ENCODE results near the gene LMO7. TPM values are rescaled to one million over a fixed set of nuclear protein-coding genes. Genes with fewer than 3 reads are reported as not detected.
A peak's percentile ranks its signal among the peaks of the same experiment; 100 is the strongest.
"Not testable (repeated sequence)": the region's sequence is repeated elsewhere in the genome, so short reads cannot be mapped to it uniquely, and the experiment has no call there.

Gene LMO7
- total RNA-seq, 1 donor from 2014 or later = 125 TPM

DNA sequence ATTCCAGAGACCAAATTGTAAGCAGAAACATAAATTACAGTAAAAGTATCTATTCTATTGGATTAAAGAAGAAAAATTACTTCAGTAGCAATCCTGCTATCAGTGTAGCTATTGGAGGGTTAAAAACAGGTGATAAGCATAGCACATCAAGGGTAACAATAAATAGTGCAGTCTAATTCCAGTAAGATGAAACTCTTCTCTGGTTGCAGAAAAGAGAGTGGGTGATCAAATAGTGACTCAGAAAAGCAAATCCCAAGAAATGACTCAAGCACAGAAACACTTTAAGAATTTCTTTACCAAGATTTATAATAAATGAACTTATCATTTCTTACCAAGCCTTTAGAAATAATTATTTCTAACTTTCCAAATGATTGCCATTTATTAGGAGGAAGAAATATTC lies 135.7 kb downstream of the LMO7 start:
- peak; percentile 66 for DNase-seq (ENCODE audit: low spot score)

DNA sequence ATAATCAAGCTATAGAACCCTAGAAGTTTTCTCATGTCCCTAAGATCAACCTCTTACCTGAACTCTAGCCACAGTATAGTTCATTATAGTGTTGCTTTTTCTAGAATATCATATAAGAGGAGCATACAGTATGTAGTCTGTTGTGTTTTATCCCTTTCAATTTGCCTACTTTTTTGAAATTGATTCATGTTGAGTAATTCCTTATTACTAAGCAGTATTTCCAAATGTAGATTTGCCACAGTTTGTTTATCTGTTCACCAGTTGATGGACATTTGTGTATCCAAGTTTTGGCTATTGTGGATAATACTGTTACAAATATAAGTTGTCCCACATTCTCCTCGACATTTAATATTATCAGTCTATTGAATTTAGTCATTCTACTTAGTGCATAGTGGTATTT lies 138.0 kb downstream of the LMO7 start:
- DNase-seq (ENCODE audit: low spot score) = no peak

DNA sequence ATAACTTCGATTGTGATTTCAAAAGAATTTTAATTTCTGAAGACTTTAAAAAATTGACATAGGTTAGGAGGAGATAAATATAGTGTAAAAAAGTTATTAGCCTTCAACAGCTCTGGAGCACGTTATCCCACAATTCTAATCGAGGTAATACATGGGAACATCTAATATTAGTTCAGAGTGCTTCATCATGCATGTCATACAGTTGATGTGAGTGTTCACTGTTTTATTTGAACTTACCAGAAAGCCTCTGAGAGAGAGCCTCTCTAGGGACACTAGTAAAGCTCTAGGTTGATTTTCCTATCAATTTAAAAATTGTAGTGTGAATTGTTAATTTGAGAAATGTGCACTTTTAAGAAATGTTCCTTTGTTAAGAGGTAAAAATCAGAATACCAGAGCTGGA lies 140.4 kb downstream of the LMO7 start:
- DNase-seq (ENCODE audit: low spot score) = no peak

DNA sequence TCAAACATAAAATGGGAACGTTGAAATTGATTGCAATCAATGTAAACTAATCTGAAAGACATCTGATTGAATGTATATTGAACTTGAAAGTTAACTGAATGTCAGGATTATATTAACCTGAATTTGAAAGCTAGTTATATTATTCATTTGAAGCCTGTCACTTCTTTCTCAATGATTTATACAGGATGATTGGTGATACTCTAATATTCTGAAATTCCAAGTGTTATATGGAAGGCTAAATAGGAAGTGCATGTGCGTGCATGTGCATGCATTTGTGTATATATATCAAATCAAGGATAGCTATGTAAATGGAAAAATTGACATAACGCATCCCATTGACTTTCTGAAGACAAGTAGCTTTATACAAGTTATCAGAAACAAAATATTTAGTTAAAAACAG lies 143.3 kb downstream of the LMO7 start:
- no peak for DNase-seq (ENCODE audit: low spot score)

DNA sequence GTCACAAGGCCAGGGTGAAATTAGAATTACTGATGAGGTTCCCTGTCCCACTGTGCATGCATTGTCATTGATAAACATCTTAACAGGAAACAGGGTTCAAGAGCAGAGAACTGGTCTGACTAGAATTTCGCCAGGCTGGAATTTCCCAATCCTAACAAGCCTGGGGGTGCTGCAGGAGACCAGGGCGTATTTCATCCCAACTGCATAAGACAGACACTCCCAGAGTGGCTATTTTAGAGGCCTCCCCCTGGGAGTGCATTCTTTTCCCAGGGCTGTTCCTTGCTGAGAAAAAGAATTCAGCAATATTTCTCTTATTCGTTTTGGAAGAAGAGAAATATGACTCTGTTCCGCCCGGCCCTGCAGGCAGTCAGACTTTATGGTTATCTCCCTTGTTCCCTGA lies 144.0 kb downstream of the LMO7 start:
- not testable (repeated sequence) for DNase-seq (ENCODE audit: low spot score)

DNA sequence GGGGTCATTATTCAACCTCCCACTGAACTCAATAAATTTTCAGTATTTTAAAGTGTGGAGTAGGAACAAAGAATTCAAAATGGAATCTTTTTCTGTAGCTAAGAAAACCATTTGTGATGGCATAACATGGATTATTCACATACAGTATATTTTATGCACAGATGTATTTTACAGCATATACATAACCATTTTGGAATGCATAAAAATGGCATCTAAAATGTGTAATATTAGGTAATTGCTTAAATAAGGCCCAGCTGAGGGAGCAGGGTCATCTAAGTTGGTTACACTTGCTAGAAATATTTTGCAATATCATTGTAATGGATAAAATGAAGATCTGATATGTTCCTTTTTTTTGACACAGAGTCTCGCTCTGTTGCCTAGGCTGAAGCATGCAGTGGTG lies 146.9 kb downstream of the LMO7 start:
- no peak for DNase-seq (ENCODE audit: low spot score)

DNA sequence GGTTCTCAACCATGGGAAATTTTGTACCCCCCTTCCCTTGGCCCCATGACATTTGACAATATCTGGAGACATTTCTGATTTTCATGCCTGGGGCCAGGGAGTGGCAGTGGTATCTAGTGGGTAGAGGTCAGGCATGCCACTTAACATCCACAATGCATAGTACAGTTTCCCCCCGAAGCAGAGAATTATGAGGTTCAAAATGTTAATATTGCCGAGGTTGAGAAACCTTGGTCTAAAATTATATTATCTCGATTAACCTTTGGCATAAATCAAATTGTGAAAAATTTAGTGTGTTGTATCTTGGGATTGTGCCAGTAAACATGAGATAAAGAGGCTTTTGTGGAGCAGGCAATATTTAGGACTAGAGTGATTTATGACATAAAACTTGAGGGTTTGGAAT lies 147.9 kb downstream of the LMO7 start:
- DNase-seq (ENCODE audit: low spot score) = no peak

DNA sequence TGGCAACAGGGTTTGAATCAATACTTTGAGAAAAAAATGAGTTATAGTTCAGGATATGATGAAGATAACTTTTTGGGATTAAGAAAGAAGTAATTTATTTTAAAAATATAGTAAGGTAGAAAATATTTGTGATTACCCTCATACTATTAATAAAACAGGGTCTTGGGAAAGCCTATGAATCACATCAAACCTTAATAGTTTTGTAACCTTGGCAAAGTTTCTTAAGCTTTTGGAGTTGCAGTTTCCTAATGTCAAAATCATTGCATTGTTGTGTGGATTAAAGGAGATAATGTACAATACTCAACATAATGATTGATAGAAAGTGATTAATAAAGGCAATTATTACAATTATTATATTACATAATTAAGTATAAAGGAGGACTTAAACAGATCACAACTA lies 149.0 kb downstream of the LMO7 start:
- DNase-seq (ENCODE audit: low spot score) = no peak

DNA sequence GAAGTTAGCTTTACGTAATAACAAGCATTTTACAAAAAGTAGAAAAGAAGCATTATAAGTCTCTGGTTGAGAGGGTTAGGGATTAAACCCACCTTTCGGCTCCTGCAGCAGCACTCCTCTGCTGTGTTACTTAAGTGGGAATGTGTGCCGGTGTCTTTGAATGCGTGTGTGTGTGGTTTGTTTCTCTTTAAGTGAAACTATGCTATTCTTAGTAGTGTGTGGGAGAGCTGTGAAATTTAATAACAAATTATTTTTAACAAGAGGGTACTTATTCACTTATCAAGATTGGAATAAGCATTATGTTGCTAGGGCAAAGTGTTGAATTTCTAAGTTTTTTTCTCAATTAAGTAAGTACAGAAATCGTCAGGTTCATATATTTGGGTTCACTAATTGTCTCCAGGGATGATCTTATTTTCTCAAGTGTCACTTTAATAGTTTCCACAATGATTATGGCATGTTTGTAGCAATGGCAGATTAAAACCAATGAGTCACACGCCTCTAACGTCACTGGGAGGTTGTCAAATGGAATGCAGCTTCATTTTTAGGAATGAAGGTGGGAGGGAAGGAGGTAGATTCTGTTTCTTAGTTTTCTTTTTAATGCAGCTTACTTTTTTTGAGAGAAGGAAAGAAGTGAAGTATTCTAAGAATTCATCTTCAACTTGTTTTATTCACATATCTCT lies 151.3 kb downstream of the LMO7 start:
- no peak for DNase-seq (ENCODE audit: low spot score)

DNA sequence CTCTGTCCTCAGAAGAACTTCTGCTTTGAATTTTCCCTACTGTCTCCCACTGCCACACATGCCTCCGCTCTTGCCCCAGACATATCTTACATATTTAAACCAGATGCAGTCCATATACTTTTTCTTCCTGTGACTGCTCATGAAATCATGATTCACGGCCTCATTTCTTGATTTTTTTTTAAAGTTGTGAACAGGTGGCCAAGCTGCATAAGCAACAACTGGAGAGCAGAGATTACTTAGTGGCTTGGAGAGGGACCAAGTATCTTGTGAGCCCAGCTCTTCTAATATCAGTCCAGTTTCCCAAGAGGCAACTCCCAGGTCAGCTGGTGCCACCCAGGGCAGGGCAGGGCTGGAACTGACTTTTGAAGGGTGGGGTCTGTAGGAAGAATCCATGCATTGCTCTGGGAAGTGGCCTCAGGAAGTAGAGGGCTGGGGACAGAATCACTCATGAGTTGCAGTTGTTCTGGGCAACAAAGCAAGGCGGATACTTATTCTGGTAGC lies 152.4 kb downstream of the LMO7 start:
- peak; percentile 45 for DNase-seq (ENCODE audit: low spot score)

DNA sequence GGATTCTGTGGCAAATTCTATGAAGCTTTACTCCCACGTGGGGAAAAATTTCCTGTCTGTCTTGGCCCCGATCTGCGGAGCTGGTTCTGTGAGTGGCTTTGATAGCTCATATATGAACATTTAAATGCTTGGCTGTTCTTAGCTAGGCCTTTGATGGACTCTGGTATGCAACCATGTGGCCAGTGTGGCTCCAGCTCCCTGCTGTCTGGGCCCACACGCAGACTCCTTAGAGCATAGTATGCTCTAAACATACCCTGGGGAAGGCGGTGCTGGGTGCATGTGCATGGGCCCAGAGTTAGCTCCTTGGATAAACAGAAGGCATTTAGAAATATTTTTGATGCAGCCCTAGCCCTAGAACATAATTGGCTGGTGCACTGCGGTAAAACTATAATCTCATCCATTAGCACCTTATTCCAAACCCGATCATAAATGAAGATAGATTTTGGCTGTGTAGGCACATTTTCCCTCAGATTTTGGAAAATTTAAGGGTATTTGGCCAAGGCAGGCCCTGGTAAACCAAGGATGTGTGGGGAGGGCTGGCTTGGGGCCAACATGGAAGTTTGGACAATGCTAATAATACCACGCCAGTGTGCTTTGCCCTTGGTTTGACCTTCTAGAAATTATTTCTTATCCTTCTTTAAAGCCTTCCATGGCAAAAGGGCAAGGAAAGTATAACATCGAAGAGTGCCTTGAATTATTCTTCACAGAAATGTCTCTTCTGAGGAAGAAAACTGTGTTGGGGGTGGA lies 153.5 kb downstream of the LMO7 start:
- no peak for DNase-seq (ENCODE audit: low spot score)

DNA sequence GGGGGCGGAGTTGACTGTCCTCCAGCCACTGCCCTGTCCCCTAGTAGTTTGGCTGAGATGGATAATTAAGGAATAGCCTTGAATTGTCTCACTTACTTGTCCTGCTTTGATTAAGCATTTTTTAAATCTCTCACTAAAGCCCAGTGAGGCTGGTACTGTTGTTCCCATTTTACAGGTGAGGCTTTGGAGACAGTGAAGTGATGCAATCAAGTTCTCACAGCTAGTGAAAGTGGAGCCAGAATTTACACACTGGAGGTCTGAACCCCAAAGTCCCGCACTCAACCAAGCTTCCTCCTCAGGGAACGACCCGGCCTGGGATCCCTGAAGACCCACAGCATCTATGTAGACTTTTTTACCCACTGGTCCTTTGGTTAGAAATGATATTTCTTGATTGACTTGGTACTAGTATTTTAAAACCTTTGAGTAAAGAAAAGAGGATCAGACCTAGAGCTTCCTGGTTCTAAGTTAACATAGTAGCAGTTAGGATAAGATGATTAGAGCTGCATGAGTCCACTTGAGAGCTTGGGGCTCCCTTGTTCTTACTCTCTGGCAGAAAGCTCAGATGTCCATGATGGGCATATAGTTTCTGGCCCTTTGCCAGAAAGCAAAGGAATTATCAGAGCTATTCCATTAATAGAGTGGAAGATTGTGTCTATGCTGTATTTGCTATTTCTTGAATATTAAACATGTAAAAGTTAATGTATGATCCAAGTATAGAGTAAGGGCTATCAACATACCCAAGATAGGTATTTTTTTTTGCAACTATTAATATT lies 154.3 kb downstream of the LMO7 start:
- no peak for DNase-seq (ENCODE audit: low spot score)

DNA sequence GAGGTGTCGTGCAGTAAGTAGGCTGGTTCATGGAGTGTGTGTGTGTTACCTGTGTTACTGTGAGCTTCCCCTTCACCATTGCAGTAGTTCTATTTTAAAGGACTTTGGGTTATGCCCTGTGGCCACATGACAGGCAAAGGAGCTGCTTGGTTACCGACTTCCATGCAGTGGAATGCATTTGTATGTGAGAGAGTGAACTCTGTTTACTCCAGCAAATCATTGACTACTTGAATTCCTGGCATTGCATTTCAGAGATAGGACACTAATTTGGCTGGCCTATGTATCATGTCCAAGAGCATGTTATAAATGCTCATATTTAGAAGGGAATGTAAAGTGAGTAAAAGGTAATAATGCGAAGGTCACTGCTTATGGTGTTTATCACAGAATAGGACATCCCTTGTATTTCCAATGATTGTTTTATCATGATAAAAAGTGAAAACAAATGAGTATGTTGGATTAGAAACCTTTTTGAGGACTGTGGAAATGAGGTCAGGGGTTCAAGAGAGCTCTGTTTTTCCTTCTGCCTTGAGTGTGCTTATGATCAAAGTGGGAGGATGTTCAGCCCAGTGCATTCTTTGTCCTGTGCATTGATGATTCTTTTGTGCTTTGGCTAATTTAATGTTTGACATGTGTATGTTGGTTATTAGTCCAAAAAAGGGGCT lies 156.5 kb downstream of the LMO7 start:
- no peak for DNase-seq (ENCODE audit: low spot score)

DNA sequence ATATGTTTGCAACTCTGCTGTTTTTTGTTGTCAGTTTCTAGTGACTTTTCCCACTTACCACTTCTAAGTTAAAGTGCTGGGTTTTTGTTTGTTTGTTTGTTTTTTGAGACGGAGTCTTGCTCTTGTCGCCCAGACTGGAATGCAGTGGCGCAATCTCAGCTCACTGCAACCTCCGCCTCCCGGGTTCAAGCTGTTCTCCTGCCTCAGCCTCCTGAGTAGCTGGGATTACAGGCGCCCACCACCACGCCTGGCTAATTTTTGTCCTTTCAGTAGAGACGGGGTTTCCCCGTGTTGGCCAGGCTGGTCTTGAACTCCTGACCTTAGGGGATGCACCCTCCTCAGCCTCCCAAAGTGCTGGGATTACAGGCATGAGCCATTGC lies 157.0 kb downstream of the LMO7 start:
- DNase-seq (ENCODE audit: low spot score) = not testable (repeated sequence)

DNA sequence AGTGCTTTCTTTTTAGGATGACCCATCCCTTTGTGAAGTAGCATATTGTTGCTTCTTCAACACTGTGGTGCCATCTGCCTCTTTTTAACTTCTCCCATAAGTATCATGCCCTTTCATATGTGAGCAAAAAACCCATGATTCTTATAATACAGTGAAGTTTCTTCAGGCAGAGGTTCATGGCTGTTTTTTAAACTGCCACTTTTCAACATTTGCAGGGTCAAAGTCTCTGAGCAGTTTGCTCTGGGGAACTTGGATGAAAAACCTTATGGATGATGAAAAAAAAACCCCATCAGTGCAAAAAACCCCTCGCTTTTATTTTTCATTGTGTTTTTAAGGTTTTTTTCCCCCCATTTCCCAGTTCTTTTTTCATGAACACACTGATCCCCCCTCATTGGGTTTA lies 158.5 kb downstream of the LMO7 start:
- no peak for DNase-seq (ENCODE audit: low spot score)

DNA sequence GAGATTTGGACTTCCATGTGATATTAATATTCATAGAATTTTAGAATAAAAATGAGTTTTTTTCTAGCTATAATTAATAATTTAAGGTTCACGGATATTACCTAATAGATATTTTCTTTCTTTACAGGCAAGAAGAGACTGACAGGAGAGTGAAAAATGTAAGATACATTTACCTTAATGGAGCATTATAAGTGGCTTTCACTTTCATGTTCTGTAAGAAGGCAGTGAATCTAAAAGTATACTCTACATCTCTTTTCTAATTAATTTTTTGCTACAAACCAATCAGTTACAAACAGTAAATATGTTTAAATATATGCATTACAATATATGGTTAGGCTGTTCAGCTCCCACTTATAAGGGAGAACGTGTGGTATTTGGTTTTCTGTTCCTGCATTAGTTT lies 159.1 kb downstream of the LMO7 start:
- DNase-seq (ENCODE audit: low spot score) = no peak

DNA sequence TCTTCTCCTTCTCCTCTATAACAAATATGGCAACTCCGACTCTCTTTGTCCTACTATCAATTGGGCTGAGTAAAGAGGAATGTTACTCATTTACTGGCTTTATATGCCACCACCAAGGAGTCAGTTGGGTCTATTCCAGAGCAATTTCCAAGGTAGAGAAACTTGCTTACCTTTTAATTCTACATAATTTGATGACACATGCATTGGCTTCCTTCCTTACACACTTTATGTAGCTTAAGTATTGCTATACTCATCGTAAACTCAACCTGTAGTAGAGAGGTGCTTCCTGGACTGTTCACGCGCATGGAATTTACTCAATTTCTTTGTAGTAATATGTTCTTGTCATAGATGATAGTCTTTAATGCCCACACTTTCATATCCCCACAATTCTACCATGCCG lies 160.7 kb downstream of the LMO7 start:
- no peak for DNase-seq (ENCODE audit: low spot score)

DNA sequence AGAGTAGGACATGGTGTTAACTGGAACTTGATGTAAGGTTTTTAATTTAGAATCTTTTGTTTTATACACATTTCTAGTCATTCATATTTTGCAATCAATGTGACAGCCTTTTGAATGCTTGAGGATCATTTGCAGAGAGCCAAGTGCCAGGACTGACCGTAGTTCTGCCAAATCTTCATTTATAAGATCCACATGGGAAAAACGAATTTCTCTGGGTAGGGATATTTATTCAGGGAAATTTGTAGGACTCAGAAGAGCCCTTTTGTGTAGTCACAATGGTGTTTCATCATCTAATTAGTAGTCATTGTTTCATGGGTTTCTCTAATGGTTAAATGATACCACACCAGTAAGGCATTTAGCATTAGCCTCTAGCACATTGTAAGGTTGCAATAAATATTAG lies 161.1 kb downstream of the LMO7 start:
- DNase-seq (ENCODE audit: low spot score) = no peak

DNA sequence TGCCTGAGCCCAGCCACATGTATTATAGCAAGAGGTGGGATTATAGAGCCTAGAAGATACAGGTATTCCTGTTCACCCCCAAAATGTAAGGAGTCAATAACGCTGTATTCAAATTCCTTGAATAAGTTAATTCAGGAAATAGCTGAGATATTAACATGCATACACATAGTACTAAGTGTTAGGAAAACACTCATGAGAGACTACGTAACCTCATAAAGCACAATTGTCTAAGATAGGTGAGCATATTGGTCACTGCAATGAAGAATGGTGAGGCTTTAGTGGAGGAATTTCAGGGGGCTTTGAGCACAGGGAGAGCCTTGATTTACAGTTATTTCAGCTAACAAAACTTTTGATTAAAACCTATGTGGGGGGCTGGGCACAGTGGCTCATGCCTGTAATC lies 161.6 kb downstream of the LMO7 start:
- no peak for DNase-seq (ENCODE audit: low spot score)

DNA sequence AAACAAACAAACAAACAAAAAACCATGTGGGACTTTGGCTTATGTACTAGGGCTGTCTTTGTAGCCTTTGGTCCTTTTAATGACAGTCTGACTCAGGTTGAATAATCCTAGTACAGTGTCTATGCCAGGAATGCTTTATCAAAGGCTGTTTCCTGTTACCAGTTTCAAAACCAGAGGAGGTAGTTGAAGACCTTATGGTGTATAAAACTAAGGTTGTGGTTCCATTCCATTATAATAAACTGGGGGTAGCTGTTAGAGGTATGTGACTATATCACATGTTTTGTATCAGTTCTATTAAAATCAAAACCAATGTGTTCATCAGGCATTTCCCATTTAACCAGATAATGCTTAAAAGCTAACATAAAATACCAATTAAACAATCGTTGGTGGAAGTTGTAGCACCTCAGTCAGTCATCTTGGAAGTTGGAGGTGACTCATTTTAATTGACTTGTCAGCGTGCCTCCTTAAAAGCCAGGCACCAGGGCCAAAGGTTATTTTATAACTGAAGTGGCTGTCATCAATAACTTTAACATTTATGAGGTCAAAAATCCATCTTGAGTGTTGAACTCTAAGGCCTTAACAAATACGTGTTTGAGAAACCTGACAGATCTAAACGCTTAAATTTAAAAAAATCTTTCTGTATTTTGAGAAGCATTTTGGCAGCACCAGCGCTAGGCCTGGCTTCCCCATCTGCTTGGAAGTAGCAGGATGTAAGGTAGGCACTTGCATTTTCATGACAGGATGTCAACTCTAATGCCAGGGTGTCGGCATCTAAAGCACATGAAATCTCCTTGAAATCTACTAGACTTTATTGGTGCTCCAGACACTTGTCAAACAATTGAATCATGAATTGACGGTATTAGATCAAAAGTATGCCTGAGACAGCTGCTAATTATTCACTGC lies 162.5 kb downstream of the LMO7 start:
- no peak for DNase-seq (ENCODE audit: low spot score)

DNA sequence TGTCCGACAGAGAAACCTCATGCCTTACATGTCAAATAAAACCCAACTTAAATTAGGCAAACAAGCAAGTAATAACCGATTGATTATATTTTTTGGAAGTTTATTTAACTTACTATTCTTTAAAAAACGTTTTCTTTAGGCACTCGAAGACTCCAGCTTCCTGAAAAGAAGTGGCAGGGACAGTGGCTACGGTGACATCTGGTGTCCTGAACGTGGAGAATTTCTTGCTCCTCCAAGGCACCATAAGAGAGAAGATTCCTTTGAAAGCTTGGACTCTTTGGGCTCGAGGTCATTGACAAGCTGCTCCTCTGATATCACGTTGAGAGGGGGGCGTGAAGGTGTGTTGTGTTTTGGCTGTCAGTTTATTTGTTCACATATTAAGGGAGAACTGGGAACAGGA lies 164.4 kb downstream of the LMO7 start:
- no peak for DNase-seq (ENCODE audit: low spot score)

Data from umbilical cord (tissue), 2 donors.